Stimulated activated CD4-positive, alpha-beta T cell treated with anti-CD3 and anti-CD28 coated beads, TNF-alpha, amount 100 ng/mL, for 1 hour (primary cell): ENCODE measurements around the gene NACA2.
"Not testable (repeated sequence)": the region's sequence is repeated elsewhere in the genome, so short reads cannot be mapped to it uniquely, and the experiment has no call there.

Experiments
- DNase-seq, 3 donors: peaks; one replicate each; pipeline ENCODE4 v3.0.0-alpha.2; 2020; ENCODE audit warnings: low read depth in 3 of 3, low spot score in 1 of 3

The NACA2 gene

GRCh38 chr17:61600621-61601020 is 9.6 kb upstream of the NACA2 start:
- no peak for DNase-seq

GRCh38 chr17:61599608-61600007 is 8.6 kb upstream of the NACA2 start:
- DNase-seq: no peak

- no peak for DNase-seq
Observed at GRCh38 chr17:61598014-61598413, 7.0 kb upstream of the NACA2 start.

- no peak for DNase-seq
Observed at GRCh38 chr17:61597607-61598006, 6.6 kb upstream of the NACA2 start.

GRCh38 chr17:61595418-61596186 is 4.6 kb upstream of the NACA2 start:
- no peak for DNase-seq

GRCh38 chr17:61594294-61594825 is 3.3 kb upstream of the NACA2 start:
- no peak for DNase-seq

- DNase-seq: no peak
Observed at GRCh38 chr17:61593426-61593825, 2.4 kb upstream of the NACA2 start.

- DNase-seq: no peak
Observed at GRCh38 chr17:61591930-61592329, 911 bp upstream of the NACA2 start.

- no peak for DNase-seq
Observed at GRCh38 chr17:61589990-61590389, 1.0 kb downstream of the NACA2 start.

GRCh38 chr17:61587807-61588660 is 3.0 kb downstream of the NACA2 start:
- no peak for DNase-seq

GRCh38 chr17:61587242-61587641 is 3.8 kb downstream of the NACA2 start:
- no peak for DNase-seq

- DNase-seq: not testable (repeated sequence)
Observed at GRCh38 chr17:61586622-61587021, 4.4 kb downstream of the NACA2 start.

GRCh38 chr17:61586031-61586566 is 4.9 kb downstream of the NACA2 start:
- no peak for DNase-seq

GRCh38 chr17:61584866-61585265 is 6.2 kb downstream of the NACA2 start:
- DNase-seq: no peak

GRCh38 chr17:61584266-61584665 is 6.8 kb downstream of the NACA2 start:
- DNase-seq: no peak

GRCh38 chr17:61583660-61584264 is 7.3 kb downstream of the NACA2 start:
- no peak for DNase-seq

GRCh38 chr17:61583242-61583641 is 7.8 kb downstream of the NACA2 start:
- DNase-seq: no peak

- no peak for DNase-seq
Observed at GRCh38 chr17:61582593-61582992, 8.4 kb downstream of the NACA2 start.

- no peak for DNase-seq
Observed at GRCh38 chr17:61581611-61582349, 9.2 kb downstream of the NACA2 start.

GRCh38 chr17:61580502-61580901 is 10.5 kb downstream of the NACA2 start:
- no peak for DNase-seq

- no peak for DNase-seq
Observed at GRCh38 chr17:61579961-61580360, 11.1 kb downstream of the NACA2 start.
